SK-N-SH treated with all-trans-retinoic acid at 6 μM for 48 hours (cell line): ENCODE data around the gene C19orf81.

Experiments used
- ATAC-seq: fragments of 200-7000 bp; cut with Tn5 transposase; 3 replicates; pipeline ENCODE4 v1.9.1; 2020; ENCODE audit warnings: mild to moderate bottlenecking, moderate library complexity
- ARNTL ChIP-seq: fragments of 450-650 bp; formaldehyde crosslinking; IDR thresholded peaks from 2 replicates; pipeline ENCODE4 v1.5.0; 2020; ENCODE audit warnings: low read depth, mild to moderate bottlenecking, moderate library complexity, borderline replicate concordance
- BACH2 ChIP-seq: fragments of 250-450 bp; sonication (Bioruptor Pico); IDR thresholded peaks from 2 replicates; pipeline ENCODE4 v1.9.0; 2021; ENCODE audit warnings: mild to moderate bottlenecking, borderline replicate concordance
- CSDC2 ChIP-seq: fragments of 250-450 bp; sonication (Bioruptor Pico); IDR thresholded peaks from 2 replicates; pipeline ENCODE4 v1.5.0; 2020; ENCODE audit warnings: mild to moderate bottlenecking, moderate library complexity
- ESRRG ChIP-seq: fragments of 250-450 bp; sonication (Bioruptor Pico); IDR thresholded peaks from 2 replicates; pipeline ENCODE4 v1.6.1; 2021; ENCODE audit warnings: mild to moderate bottlenecking
- GLIS3 ChIP-seq: fragments of 250-450 bp; sonication (Bioruptor Pico); IDR thresholded peaks from 2 replicates; pipeline ENCODE4 v1.5.0; 2020; ENCODE audit warnings: mild to moderate bottlenecking, moderate library complexity
- ISL1 ChIP-seq: fragments of 250-450 bp; sonication (Bioruptor Pico); IDR thresholded peaks from 2 replicates; pipeline ENCODE4 v2.1.2; 2022; ENCODE audit warnings: mild to moderate bottlenecking, moderate library complexity
- OSR1 ChIP-seq: fragments of 250-450 bp; sonication (Bioruptor Pico); IDR thresholded peaks from 2 replicates; pipeline ENCODE4 v1.8.0; 2022; ENCODE audit warnings: moderate library complexity, mild to moderate bottlenecking, inconsistent platforms
- PPARA ChIP-seq: fragments of 250-450 bp; sonication (Bioruptor Pico); IDR thresholded peaks from 2 replicates; pipeline ENCODE4 v1.5.0; 2020; ENCODE audit warnings: mild to moderate bottlenecking, borderline replicate concordance
- RARB ChIP-seq: fragments of 250-450 bp; sonication (Bioruptor Pico); IDR thresholded peaks from 2 replicates; pipeline ENCODE4 v1.8.0; 2021; ENCODE audit warnings: mild to moderate bottlenecking, moderate library complexity
- TCF4 ChIP-seq: fragments of 250-450 bp; sonication (Bioruptor Pico); IDR thresholded peaks from 2 replicates; pipeline ENCODE4 v1.8.0; 2021; ENCODE audit warnings: mild to moderate bottlenecking, moderate library complexity, borderline replicate concordance
- TOX ChIP-seq: fragments of 250-450 bp; sonication (Bioruptor Pico); IDR thresholded peaks from 2 replicates; pipeline ENCODE4 v1.8.0; 2021; ENCODE audit warnings: mild to moderate bottlenecking, moderate library complexity, borderline replicate concordance
- ZC3H10 ChIP-seq: fragments of 250-450 bp; sonication (Bioruptor Pico); IDR thresholded peaks from 2 replicates; pipeline ENCODE4 v1.5.1; 2021; ENCODE audit warnings: mild to moderate bottlenecking, moderate library complexity
- ZFP3 ChIP-seq: fragments of 250-450 bp; sonication (Bioruptor Pico); IDR thresholded peaks from 2 replicates; pipeline ENCODE4 v1.5.0; 2020; ENCODE audit warnings: mild to moderate bottlenecking, moderate library complexity
- ZFP30 ChIP-seq: fragments of 450-650 bp; formaldehyde crosslinking; IDR thresholded peaks from 2 replicates; pipeline ENCODE4 v1.5.0; 2022; ENCODE audit warnings: mild to moderate bottlenecking, moderate library complexity
- ZNF565 ChIP-seq: fragments of 450-650 bp; formaldehyde crosslinking; conservative IDR thresholded peaks from 2 replicates; pipeline ENCODE4 v1.5.0; 2020; ENCODE audit warnings: low read depth, mild to moderate bottlenecking, moderate library complexity
- ZNF70 ChIP-seq: fragments of 450-650 bp; formaldehyde crosslinking; IDR thresholded peaks from 2 replicates; pipeline ENCODE4 v1.5.0; 2020; ENCODE audit warnings: mild to moderate bottlenecking, moderate library complexity
- ZNF8 ChIP-seq: fragments of 450-650 bp; formaldehyde crosslinking; IDR thresholded peaks from 2 replicates; pipeline ENCODE4 v1.5.0; 2020; ENCODE audit warnings: mild to moderate bottlenecking, moderate library complexity
- TF ChIP-seq, protein P1 (sequence below): fragments of 250-450 bp; sonication (Bioruptor Pico); IDR thresholded peaks from 2 replicates; pipeline ENCODE4 v1.8.0; 2021; ENCODE audit warnings: low read depth, mild to moderate bottlenecking, moderate library complexity, borderline replicate concordance
- TF ChIP-seq, protein P2 (sequence below): fragments of 250-450 bp; sonication (Bioruptor Pico); IDR thresholded peaks from 2 replicates; pipeline ENCODE4 v1.5.0; 2020; ENCODE audit warnings: mild to moderate bottlenecking, moderate library complexity
- TF ChIP-seq, protein P3 (sequence below): fragments of 250-450 bp; sonication (Bioruptor Pico); IDR thresholded peaks from 2 replicates; pipeline ENCODE4 v1.8.0; 2020; ENCODE audit warnings: mild to moderate bottlenecking, moderate library complexity, borderline replicate concordance

The C19orf81 gene

DNA sequence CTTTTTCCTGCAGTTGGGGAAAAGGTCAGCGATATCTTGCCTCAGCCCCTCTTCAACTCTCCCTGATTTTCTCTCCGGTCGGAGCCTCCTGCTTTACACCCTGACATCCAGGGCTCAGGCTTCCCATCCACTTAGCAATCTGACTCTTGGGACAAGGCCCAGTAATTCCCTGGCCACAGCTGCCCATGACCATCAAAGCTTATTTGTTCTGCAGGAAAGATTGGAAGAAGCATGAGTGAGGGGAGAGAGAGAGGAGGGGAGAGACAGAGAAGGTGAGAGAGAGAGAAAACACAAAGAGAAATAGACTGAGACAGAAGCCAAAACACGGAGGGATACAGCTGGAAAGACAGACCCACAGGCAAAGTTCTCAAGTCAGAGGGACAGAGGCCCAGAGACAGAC lies 23.2 kb upstream of the C19orf81 start (continued):
- TF ChIP-seq, protein P1, sequence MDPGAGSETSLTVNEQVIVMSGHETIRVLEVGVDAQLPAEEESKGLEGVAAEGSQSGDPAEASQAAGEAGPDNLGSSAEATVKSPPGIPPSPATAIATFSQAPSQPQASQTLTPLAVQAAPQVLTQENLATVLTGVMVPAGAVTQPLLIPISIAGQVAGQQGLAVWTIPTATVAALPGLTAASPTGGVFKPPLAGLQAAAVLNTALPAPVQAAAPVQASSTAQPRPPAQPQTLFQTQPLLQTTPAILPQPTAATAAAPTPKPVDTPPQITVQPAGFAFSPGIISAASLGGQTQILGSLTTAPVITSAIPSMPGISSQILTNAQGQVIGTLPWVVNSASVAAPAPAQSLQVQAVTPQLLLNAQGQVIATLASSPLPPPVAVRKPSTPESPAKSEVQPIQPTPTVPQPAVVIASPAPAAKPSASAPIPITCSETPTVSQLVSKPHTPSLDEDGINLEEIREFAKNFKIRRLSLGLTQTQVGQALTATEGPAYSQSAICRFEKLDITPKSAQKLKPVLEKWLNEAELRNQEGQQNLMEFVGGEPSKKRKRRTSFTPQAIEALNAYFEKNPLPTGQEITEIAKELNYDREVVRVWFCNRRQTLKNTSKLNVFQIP = no peak
- TF ChIP-seq RARB (CRISPR knock-in tag) (no peak), ZFP30 (CRISPR knock-in tag) (no peak), ARNTL (CRISPR knock-in tag) (no peak), ZNF70 (CRISPR knock-in tag) (no peak)

DNA sequence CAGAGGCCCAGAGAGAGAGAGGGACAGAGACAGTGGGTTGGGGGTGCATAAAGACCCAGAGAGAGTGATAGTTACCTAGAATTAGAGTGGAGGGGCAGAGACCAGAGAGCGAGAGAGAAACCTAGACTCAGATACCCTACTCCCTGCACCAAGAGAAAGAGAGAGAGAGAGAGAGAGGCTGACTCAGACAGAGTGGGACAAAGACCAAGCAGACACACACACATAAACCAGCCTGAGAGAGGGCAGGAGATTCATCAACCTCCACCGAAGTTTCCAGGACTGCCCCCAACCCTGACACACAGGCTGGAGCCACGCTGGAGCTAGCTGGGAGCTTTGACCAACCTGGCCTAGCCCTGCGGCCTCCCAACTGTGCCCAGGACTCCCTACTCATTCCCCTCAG lies 22.4 kb upstream of the C19orf81 start:
- TF ChIP-seq, protein P2, sequence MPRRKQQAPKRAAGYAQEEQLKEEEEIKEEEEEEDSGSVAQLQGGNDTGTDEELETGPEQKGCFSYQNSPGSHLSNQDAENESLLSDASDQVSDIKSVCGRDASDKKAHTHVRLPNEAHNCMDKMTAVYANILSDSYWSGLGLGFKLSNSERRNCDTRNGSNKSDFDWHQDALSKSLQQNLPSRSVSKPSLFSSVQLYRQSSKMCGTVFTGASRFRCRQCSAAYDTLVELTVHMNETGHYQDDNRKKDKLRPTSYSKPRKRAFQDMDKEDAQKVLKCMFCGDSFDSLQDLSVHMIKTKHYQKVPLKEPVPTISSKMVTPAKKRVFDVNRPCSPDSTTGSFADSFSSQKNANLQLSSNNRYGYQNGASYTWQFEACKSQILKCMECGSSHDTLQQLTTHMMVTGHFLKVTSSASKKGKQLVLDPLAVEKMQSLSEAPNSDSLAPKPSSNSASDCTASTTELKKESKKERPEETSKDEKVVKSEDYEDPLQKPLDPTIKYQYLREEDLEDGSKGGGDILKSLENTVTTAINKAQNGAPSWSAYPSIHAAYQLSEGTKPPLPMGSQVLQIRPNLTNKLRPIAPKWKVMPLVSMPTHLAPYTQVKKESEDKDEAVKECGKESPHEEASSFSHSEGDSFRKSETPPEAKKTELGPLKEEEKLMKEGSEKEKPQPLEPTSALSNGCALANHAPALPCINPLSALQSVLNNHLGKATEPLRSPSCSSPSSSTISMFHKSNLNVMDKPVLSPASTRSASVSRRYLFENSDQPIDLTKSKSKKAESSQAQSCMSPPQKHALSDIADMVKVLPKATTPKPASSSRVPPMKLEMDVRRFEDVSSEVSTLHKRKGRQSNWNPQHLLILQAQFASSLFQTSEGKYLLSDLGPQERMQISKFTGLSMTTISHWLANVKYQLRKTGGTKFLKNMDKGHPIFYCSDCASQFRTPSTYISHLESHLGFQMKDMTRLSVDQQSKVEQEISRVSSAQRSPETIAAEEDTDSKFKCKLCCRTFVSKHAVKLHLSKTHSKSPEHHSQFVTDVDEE (CRISPR knock-in tag) = no peak
- TF ChIP-seq BACH2 (CRISPR knock-in tag) = no peak
- TF ChIP-seq, protein P3, sequence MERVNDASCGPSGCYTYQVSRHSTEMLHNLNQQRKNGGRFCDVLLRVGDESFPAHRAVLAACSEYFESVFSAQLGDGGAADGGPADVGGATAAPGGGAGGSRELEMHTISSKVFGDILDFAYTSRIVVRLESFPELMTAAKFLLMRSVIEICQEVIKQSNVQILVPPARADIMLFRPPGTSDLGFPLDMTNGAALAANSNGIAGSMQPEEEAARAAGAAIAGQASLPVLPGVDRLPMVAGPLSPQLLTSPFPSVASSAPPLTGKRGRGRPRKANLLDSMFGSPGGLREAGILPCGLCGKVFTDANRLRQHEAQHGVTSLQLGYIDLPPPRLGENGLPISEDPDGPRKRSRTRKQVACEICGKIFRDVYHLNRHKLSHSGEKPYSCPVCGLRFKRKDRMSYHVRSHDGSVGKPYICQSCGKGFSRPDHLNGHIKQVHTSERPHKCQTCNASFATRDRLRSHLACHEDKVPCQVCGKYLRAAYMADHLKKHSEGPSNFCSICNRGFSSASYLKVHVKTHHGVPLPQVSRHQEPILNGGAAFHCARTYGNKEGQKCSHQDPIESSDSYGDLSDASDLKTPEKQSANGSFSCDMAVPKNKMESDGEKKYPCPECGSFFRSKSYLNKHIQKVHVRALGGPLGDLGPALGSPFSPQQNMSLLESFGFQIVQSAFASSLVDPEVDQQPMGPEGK (CRISPR knock-in tag) = no peak
- TF ChIP-seq OSR1 (CRISPR knock-in tag) = no peak
- no peak for TF ChIP-seq ZC3H10 (CRISPR knock-in tag)
- no peak for TF ChIP-seq GLIS3 (CRISPR knock-in tag)
- TF ChIP-seq TCF4 (CRISPR knock-in tag) = no peak
- no peak for TF ChIP-seq CSDC2 (CRISPR knock-in tag)
- no peak for TF ChIP-seq ISL1
- no peak for TF ChIP-seq ARNTL (CRISPR knock-in tag)
- TF ChIP-seq ZFP30 (CRISPR knock-in tag) = no peak
- no peak for TF ChIP-seq ZNF70 (CRISPR knock-in tag)
- no peak for TF ChIP-seq PPARA (CRISPR knock-in tag)
- ATAC-seq = peak; percentile 30; the same call in 2 of the 3 replicates

DNA sequence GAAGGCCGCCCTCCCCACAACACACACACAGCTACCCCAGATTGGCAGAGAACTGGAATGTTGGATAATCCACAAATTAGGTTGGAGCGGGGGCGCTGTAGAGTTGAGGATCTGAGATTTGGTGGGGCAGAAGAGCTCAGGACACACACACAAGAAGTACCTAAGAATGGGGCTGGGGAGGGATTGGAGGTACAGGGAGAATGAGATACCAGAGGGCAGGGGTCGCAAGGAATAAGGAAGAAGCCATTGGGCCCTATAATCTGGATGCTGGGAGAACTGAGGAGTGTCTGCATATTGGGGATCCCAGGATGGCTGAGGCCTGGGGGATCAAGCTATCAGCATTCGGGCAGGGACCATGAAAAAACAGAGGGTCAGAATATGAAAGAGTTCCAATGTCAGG lies 21.1 kb upstream of the C19orf81 start:
- TF ChIP-seq OSR1 (CRISPR knock-in tag) (no peak), ZNF70 (CRISPR knock-in tag) (no peak), ZFP3 (CRISPR knock-in tag) (no peak), PPARA (CRISPR knock-in tag) (no peak), ZC3H10 (CRISPR knock-in tag) (no peak), ESRRG (CRISPR knock-in tag) (no peak), TOX (no peak), RARB (CRISPR knock-in tag) (no peak), CSDC2 (CRISPR knock-in tag) (no peak), ZNF565 (CRISPR knock-in tag) (no peak), ISL1 (no peak), BACH2 (CRISPR knock-in tag) (no peak), ZFP30 (CRISPR knock-in tag) (no peak), TCF4 (CRISPR knock-in tag) (no peak), ARNTL (CRISPR knock-in tag) (no peak), ZNF8 (CRISPR knock-in tag) (no peak)
- TF ChIP-seq, protein P1 = no peak
- TF ChIP-seq, protein P3 (CRISPR knock-in tag) = no peak
- TF ChIP-seq, protein P2 (CRISPR knock-in tag) = no peak
- TF ChIP-seq, all 23 proteins: peak for 0
- ATAC-seq = no peak
